GM12874 (cell line): ENCODE data around the gene IQSEC1.

Experiments
- CTCF ChIP-seq: IDR thresholded peaks from 2 replicates; pipeline ENCODE4 v1.5.1; 2011; ENCODE audit warnings: low read depth, mild to moderate bottlenecking, control low read depth, low read length, moderate library complexity; ENCODE audit not compliant: insufficient read depth

The IQSEC1 gene

GRCh38 chr3:12891391-12891984 lies 181.7 kb downstream of the IQSEC1 start:
- TF ChIP-seq CTCF, result no peak

GRCh38 chr3:12890610-12891390 lies 182.4 kb downstream of the IQSEC1 start:
- no peak for TF ChIP-seq CTCF

GRCh38 chr3:12886736-12887135 lies 186.5 kb downstream of the IQSEC1 start:
- TF ChIP-seq CTCF, result no peak

GRCh38 chr3:12886106-12886679 lies 187.0 kb downstream of the IQSEC1 start:
- no peak for TF ChIP-seq CTCF

- no peak for TF ChIP-seq CTCF
Observed at GRCh38 chr3:12885583-12885930, 187.7 kb downstream of the IQSEC1 start.

- TF ChIP-seq CTCF, result no peak
Observed at GRCh38 chr3:12884790-12885582, 188.2 kb downstream of the IQSEC1 start.

GRCh38 chr3:12884186-12884680 lies 189.0 kb downstream of the IQSEC1 start:
- TF ChIP-seq CTCF, result no peak
